AG10803 (cell line): ENCODE data around the gene CXCR5.
A peak's percentile ranks its signal among the peaks of the same experiment; 100 is the strongest.

Source experiments
- DNase-seq: peaks from one replicate; pipeline ENCODE4 v3.0.0; 2010; ENCODE audit warnings: low read depth
- H3K4me3 ChIP-seq: 2 replicates; pipeline ENCODE4 v1.5.1; 2011; ENCODE audit warnings: mild to moderate bottlenecking, low read length, control low read depth
- TF ChIP-seq, protein P1 (sequence below): conservative IDR thresholded peaks from 2 replicates; pipeline ENCODE4 v1.5.1; 2011; ENCODE audit warnings: mild to moderate bottlenecking, low read length, control low read depth, inconsistent platforms

CXCR5 gene

GRCh38 chr11:118918128-118918685, 34.5 kb downstream of the CXCR5 start:
- TF ChIP-seq, protein P1, sequence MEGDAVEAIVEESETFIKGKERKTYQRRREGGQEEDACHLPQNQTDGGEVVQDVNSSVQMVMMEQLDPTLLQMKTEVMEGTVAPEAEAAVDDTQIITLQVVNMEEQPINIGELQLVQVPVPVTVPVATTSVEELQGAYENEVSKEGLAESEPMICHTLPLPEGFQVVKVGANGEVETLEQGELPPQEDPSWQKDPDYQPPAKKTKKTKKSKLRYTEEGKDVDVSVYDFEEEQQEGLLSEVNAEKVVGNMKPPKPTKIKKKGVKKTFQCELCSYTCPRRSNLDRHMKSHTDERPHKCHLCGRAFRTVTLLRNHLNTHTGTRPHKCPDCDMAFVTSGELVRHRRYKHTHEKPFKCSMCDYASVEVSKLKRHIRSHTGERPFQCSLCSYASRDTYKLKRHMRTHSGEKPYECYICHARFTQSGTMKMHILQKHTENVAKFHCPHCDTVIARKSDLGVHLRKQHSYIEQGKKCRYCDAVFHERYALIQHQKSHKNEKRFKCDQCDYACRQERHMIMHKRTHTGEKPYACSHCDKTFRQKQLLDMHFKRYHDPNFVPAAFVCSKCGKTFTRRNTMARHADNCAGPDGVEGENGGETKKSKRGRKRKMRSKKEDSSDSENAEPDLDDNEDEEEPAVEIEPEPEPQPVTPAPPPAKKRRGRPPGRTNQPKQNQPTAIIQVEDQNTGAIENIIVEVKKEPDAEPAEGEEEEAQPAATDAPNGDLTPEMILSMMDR = no peak
- peak overlapping the region; percentile 99 for H3K4me3 ChIP-seq
- peak; percentile 99 for DNase-seq

- DNase-seq = peak; percentile 61
- H3K4me3 ChIP-seq = peak overlapping the region; percentile 99
- TF ChIP-seq, protein P1 = no peak
These were observed 35.1 kb downstream of the CXCR5 start for GRCh38 chr11:118918686-118919280.

DNA sequence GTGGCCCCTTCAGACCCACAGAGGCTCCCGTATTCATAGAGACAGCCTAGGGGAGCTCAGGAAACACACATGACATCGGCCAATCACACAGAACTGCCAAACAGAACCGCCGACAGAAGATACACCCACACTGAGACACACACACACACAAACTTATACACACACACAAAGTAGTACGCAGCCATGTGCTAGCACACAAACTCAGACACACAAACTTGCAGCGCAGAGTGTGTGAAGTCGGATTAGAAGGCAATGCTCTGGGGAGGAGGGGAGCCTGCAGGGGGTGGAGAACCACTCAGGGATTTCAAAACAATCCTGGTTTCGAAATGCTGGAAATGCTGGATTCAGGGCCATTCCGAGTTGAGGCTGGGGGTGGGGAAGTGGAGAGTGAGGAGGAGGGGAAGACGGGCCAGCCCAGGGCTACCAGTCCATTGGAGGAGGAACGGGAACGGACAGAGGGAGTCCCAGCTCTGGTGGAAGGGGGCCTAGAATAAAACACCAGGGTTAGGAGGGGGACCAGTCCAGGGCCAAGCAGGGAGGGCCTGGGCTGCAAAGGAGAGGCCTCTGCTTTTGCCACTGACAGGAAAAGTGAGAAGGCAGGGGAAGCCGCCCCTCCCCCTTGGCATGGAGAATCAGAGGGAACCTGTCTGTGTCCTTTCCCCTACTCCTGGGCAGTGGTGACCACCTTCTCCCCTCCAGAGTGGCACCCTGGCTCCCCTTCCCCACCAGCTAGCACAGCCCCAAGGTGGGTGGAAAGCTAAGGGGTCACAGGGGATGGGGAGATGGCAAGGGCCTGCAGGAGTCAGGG, 37.6 kb downstream of the CXCR5 start:
- peak; percentile 90 for DNase-seq

DNA sequence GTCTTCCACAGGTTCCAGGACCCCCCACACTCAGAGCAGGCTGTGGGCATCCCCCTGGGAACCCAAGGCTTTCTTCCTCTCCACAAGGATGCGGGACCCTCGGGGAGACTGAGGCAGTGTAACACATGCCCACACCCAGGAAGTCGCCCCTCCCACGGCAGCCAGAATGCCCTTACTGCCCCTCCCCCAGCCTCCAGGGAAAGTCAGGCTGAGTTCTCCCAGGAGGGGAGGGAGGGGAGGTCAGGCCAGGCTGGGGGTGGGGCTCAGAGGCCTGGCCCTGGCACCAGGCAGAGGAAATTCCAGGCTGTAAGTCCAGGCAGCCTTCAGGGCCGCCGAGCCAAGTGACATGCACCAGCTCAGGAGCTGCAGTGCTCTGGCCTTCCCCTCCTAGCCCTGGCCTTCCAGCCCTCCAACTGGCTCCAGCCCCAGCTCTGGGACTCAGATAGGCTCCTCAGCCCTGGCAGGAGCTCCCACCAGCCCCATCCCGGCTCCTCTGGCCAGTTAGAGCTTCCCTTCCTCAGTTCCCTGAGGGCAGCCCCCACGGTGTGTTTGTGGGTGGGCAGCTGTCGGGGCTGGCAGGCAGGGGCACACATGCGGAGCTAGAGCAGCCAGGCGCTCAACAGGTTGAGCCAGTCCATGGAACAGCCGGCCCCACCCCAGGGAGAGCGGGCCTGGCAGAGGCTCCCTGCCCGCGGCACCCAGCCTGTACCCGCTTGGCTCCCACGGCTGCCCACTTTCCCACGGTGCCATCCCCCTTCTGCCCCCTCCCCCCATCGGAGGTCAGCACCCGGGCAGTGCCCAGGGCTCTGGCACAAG, 38.4 kb downstream of the CXCR5 start:
- TF ChIP-seq, protein P1 = no peak
- H3K4me3 ChIP-seq = peak overlapping the region; percentile 99
- peak; percentile 91 for DNase-seq

More for the DNA sequence above, 37.6 kb downstream of the CXCR5 start:
- TF ChIP-seq, protein P1 = no peak
- H3K4me3 ChIP-seq = peak overlapping the region; percentile 99

DNA sequence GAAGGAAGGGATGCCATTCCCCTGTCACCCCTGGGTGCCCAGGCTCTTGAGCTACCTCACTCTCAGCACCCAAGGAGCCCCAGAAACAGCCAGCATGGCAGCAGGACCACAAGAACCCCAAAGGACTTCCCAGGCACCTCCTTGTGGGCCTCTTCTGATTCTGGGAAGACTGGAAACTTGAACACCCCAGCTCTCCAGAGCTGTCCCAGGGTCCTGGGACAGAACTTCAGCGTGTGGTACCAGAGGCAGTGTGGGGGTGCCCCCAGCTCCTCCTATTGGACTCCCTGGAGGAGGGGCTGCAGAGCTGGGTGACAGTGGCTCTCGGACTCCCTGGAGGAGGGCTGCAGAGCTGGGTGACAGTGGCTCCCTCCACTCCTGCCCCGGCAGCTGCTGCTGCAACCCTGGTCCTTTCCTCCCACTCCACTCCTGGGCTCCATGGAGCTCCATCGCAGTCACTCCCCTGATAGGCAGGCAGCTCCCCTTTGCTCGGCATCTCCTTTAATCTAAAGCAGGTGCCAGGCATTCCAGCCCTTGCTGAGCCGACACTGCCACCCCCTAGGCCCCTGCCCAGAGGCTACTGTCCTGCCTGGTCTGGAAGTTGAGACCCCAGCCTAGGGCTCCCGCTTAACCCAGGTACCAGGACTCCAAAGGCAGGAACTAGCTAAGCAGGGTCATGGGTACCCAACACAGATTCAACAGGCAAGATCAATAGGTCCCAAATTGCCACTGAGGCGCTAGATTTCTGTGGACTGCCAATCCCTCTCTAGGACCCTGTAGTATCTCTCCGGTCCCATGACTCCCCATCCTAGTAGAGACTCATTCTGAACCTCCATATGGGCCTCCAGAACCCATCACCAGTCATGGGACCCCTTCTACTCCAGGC, 39.3 kb downstream of the CXCR5 start:
- no peak for DNase-seq
- TF ChIP-seq, protein P1 = no peak
- peak overlapping the region; percentile 99 for H3K4me3 ChIP-seq
